Measurements from ENCODE around the gene FAHD1.

Gene FAHD1

DNA sequence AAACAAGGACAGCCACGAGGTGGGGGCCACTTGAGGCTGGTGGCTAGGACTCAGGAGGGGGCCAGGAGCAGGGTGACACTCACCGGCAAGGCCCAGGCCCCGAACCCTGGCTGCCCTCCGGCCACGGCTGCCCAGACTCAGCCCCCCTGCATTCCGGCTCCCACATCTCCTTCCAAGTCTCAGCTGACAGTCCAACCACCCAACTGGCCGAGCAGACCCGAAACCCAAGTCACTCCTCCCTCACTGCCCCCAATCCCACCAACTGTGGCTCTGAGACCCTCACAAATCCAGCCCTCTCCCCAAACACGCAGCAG is 9.8 kb upstream of the FAHD1 start:
- DNase-seq (ENCODE audit: low read depth), result no peak

DNA sequence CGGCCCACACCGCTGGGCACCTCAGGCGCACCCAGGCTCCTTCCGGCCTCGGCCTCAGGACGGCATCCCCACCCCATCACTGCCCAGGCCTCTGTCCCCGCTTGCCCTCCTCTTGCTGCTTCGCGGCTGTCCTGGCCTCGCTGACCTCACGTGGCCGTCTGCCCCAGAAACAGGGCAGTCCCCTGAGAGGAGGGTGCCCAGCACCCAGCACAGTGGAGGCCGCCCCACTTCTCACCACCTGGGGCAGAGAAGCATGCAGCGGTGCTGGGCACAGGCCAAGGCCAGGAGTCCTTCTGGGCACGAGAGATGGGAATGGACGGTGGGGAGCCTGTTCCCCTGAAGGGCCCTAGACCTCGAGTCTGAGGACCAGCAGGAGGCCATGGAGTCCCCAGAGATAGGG is 9.3 kb upstream of the FAHD1 start:
- DNase-seq (ENCODE audit: low read depth), result no peak

DNA sequence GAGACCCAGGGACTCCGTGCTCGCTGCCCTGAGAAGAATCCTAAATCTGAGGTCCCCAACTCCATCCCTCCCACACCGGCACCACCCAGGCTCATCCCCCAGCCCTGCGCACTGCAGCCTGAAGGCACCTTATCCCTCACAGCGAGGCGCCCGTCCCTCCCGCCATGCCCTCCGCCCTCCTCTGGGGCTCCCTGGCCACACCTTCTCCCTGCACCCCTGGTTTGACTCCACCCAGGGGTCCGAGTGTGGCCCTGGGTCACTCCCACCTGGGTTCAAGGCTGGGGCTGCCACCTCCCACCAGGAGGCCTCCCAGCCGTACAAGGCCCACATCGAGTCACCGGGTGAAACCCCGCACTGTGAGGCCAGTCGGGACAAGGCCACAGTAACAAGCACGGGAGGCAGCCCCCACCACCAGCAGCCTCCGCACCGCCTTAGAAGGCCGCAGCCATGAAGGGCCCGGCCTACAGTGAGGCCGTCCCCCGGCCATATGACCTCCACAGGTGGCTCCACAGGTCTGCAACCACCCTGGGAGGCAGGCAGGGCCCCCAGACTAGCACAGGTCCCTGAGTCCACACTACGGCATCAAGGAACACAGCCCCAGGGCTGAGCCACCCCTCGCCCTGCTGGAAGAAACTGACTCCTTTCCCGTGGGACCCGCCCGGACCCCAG is 8.7 kb upstream of the FAHD1 start:
- DNase-seq (ENCODE audit: low read depth), result no peak

DNA sequence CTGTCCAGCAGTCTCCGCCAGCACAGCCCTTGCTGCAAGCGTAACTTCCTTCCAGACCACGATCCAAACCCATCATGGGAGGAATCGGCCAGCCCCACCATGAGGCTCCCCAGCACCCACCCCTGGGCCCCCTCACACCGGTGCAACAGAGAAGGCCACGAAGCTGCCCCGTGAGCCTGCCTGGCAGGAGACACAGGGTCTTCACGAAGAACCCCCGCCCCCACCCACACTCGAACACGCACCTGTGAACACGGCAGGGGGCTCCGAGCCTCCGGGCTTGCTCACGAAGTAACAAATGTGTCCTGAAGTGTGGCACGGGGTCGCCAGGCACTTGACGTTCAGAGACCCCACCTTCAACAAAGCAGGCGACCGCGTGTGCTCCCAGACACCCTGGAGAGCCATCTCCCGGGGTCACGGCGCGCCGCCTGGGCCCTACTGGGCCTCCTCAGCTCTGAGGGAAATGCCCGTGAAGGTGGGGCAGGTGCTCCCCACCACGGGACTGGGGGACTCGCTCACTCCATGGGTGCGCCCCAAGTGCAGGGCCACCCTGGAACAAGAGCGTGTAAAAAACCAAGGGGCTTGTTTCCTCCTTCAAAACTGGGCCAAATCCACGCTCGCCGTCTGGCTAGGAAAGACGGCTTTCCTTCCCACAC is 8.0 kb upstream of the FAHD1 start:
- no peak for DNase-seq (ENCODE audit: low read depth)

DNA sequence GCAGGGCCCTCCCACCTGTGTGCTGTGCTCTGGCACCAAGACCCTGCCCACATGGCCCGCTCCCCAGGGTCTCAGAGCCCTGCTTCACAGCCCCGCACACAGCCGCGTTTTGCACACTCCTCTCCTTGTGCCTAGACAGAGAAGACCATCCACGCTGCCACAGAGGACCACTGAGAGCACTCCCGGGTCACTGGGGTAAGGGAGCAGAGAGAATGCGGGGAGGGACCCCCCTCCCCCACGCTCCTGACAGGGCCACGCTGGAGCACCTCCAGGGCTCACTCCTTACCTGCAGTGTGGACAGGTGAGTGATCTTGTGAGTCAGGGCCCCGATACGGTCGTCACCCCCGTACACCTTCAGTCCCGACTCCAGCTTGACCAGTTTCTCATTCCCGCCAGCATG is 7.4 kb upstream of the FAHD1 start:
- DNase-seq (ENCODE audit: low read depth), result no peak

DNA sequence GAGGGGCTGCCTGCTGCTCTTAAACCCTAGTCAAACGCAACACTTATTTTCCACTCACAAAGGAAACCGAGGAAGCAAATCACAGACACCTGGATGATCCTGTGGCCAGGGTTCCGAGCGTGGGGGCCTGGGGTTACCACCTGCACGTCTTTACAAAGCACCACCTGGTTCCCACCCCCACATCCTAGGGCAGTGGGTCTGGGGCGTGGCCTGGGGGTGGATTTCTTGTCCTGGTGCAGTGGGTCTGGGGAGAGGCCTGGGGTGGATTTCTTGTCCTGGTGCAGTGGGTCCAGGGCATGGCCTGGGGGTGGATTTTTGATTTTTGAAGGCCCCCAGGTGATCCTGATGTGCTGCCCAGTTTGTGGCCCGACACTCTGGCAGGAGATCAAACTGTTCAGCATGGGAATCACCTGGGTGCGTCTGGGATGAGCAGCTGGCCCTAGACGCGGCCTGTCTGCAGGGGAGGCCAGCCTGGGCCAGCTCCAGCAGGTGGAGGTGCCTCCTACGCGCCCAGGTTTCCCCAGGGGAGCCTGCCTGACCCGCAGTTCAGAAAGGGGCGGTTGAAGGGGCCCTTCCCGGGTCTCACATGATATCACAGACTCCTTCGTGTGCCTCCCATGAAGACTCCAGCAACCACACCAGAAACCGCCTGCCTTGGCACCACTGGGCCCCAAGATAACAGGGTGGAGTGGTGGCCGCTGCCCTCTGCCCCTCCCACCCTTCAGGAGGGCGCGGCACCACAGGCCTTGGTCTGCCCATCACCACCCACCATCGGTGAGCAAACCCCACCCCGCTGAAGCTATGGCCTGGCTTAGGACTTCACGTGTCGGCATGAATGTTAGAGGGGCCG is 6.7 kb upstream of the FAHD1 start:
- no peak for DNase-seq (ENCODE audit: low read depth)

DNA sequence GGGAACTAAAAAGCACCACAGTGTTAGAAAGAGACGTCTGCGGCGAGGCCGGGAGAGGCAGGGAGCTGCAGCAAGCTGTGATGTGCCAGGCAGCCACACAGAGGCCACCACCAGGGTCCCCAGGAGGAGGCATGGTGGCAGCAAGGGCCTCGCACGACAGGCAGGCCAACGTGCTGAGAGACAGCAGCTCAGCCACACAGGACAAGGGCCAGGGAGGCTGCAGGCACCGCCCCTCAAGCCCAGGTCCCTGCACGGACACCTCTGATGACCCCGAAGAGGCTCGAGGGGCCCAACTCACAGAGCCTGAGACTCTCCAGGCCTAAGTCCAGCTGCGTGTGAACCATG is 6.1 kb upstream of the FAHD1 start:
- DNase-seq (ENCODE audit: low read depth), result no peak

DNA sequence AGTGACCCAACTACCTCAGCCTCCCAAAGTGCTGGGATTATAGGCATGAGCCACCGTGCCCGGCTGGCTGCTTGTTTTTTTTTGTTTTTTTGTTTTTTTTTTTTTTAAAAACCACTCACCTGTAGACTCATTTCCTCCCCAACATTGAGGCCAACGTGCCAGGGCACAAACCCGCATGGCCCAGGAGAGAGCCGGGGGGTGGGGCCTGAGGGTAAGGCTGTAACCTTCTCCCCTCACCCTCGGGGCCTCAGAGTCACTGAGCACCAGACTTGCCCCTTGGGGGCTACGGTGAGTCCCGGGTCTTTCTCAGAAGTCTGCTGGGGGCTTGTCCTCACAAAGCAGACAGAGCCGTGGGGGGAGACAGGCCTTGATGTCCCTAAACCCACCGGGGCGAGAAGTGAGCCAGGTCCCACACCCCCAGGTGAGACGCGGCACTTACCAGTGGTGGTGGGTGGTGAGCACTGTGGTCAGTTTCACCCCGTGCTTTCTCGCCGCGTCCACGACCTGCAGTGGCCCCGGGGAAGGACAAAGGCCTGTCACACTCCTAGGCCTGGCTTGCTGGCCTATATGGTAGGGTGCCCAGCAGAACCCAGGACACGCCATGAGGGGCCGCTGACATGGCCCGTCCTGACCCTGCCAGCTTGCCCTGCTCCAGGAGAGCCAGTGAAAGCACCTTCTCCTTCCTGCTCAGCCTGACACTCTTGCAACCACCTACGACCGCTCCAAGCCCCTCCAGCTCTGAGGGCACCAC is 5.0 kb upstream of the FAHD1 start:
- no peak for DNase-seq (ENCODE audit: low read depth)

DNA sequence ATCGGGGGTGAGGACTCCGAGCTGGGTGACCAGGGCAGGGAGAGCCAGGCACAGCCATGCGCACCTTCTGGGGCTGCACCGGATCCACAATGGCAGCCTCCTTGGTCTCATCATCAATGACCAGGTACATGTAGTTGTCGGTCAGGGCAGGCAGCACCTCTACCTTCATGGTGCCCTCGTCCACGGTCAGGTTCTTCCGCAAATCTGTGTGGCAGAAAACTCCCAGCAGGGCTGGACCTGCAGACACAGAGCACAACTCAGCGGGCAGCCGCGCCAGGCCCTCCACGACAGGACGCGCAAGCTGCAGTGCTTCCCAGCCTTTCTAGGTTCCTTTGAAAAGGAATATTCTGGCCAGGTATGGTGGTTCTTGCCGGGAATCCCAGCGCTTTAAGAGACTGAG is 4.2 kb upstream of the FAHD1 start:
- no peak for DNase-seq (ENCODE audit: low read depth)

DNA sequence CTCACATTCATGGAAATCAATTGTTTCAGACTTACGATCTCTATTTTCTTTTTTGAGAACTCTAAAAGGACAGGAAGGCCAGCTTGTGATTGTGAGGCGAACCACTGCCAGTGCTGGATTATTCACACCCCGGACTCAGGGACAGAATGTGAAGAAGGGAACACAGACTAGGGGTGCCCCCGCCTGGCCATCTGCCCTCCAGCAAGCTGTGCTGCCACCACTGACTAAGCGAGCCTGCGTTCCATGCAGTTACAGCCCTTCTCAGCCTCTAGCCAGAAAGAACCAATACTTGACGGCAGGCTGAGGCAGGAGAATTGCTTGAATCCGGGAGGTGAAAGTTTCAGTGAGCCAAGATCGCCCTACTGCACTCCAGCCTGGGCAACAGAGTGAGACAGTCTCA is 3.2 kb upstream of the FAHD1 start:
- DNase-seq (ENCODE audit: low read depth), result no peak

DNA sequence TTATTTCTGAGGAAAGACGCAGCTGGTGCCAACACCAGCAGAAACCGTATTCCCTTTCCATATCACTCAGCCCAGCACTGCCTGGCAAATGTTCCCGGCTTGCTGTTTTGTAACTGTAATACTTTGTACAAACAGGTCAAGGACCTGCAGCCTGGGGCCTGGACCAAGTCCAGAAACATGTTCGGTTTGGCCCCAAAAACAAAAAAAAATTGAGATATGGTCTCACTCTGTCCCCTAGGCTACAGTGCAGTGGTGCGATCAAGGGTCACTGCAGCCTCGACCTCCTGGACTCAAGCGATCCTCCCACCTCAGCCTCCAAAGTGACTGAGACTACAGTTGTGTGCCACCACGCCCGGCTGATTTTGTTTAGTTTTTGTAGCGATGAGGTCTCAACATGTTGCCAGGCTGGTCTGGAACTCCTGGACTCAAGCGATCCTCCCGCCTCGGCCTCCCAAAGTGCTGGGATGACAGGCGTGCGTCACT is 1.6 kb upstream of the FAHD1 start:
- no peak for DNase-seq (ENCODE audit: low read depth)

DNA sequence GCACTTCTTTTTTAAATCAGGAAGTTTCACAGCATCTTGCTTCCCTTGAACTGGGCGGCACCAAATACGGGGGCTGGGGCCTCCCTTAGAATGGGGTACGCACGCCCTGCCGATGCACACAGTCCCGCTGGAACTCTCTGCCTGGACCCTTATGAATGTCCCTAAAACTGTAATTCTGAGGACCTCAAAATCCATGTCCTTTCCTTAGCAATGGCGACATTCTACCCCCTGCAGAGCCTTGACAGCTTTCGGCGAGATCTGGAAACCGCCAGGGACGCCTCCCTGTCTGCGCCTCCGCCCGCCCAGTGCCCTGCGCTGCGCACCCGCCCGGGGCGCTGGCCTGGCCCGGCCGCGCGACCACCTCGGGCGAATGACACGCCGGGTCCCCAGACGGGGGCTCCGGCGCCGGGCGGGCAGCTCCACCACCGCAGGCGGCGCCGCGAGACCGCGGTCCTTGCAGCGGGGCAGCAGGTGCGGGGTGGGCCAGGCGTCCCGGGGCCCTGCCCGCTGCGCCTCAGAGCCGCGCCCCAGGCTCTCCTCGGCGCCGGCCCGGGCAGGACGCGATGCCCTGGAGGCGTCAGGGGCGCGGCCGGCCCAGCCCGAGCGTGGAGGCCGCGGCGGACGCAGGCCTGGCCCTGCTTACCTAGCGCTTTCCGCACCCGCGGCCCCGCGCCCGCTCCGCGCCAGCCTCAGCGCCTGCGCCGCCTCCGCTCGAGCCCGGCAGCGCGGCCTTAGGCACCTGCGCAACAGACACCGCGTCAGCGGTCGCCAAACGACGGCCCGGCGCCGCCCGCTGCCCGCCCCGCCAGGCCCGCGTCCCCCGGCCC is 929 bp upstream of the FAHD1 start:
- DNase-seq (ENCODE audit: low read depth), result peak; percentile 41

DNA sequence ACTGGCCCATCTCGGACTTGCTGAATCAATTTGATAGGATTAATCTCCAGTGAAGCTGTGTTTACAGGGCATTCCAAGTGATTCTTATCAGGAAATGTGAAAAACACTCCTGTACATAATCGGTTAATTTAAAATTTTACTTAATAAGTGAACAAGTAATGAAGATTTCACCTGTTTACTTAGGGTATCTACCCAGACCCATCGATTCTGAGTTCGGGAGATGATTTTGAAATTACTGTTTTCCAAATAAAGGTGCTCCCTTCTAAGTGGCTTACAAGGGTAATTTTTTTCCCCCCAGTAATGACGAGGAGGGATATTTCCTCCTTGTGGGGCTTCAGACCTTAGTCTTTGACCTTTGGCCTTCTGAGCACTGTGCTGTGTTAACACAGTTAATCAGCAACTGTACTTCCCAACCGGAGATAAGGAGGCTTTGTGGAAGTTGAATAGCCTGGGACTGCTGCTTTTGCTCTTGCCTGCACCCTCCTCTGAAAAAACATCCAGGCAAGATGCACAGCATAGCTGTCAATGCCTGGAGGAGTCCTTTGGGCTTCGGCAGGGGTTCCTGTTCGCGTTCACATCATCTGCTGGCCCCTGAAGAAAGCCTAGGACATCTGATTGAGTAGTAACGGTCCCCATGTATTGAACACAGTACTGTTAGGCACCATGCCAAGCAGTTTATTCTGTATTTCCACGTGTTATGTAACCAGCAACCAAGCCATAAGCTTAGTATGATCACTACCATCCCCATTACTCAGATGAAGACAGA is 1.8 kb downstream of the FAHD1 start:
- no peak for DNase-seq (ENCODE audit: low read depth)

DNA sequence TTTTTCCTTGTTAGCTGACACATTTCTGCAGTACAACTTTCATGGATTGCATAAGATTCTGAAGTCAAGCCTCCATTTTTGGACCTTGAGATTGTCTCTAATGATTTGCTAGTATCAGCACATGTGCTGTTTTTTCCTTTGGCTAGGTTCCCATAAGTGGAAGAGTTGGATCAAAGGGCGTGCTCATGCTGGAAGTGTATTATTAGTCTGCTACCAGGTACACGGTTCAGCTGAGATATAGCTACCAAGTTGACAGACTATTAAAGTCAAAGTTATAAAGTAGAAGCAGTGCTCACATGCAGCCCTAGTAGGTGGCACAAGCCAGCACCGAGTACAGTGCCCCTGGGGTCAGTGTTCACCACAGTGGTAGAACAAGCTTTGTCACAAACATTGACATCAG is 3.2 kb downstream of the FAHD1 start:
- no peak for DNase-seq (ENCODE audit: low read depth)

DNA sequence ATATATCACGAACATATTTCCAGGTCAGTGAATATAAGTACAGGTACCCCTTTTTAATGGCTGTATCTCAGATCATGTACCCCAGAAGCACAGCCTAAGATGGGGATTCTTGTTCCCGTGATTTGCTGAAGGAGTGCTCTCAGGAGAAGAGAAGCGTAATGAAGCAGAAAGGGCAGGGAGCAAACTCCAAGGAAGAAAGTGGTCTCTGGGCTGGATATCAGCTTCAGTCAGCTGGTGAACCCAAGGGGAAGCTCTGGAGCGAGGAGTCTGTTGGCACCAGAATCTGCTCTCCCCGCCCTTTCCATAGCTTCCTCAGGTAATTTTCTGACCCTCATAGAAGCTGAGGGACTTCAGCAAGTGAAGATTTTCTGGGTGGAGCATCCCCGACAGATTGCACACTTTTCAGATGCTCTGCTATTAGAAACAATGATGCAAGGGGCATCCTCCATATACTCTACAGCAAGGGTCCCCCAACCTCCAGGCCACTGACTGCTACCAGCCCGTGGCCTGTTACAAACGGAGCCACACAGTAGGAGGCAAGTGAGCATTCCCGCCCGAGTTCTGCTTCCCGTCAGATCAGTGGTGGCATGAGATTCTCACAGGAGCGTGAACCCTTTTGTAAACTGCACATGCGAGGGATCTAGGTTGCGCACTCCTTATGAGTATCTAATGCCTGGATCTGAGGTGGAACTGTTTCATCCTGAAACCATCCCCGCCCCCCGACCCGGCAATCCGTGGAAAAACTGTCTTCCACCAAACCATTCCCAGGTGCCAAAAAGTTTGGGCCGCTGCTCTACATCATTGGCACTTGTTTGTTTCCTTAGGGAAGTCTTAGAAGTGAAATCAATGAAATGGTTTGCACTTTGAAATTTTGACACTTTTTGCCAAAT is 4.4 kb downstream of the FAHD1 start:
- DNase-seq (ENCODE audit: low read depth), result no peak

DNA sequence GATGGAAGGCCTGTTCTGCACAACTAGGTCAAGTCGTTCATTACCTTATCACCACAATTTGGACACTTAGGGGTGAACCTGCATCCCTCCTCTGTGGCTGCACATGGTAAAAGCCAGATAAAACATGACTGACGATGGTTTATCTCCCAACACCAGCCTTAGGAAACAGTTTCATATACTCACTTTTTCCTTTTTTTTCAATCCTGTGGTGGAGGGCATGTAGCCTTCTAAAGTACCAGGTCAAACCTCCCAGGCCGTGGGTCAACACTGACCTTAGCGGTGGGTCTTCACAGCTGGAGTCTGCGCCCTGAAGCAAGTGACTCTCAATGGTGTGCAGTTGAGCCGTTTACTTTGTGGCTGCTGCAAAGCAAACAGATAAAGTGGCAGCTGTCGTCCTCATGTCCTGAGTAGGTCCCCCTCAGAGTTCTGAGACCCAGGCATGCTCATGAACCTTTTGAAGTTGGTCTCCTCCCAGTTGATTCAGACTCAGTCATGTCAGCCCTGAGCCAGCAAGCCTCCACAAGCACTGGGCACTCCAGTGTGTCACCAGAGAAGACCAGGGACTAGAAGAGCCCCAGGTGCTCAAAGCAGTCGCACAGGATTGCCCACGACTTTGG is 5.9 kb downstream of the FAHD1 start:
- DNase-seq (ENCODE audit: low read depth), result no peak

DNA sequence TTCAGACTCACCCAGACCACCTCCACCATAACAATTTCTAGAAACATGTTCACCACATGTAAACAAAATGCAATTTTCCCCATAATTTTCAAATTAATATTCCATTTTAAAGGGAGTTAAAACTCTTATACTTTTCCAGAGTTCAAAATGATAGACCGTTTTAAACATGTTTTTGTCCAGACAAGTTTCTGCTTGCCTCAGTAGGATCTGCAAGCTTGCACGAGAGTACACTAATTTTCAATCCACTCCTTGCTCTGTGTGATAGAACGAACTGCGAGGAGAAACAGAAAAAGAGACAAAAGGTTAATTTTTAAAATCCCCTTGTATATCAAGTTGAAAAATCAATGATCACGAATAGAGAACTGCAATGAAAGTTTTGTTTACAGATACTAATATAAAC is 7.1 kb downstream of the FAHD1 start:
- DNase-seq (ENCODE audit: low read depth), result no peak

DNA sequence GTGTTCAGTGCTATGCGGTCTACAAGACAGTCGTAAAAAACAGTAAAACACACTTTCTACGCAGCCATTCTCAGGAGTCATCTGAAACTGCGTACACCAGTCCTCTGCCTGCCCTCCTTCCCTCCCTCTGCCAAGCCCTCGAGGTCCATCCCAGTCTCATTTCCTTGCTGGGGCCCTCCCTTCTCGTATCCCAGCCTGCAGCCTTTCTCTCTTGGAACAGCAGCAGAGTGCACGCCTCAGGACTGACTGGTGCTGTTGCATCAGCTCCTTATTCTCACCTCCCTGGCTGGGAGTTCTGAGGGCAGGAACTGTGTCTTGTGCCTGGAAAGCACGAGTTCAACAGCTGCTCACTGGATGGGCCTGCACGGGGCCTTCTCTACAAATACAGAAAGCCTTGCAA is 12.5 kb downstream of the FAHD1 start:
- DNase-seq (ENCODE audit: low read depth), result no peak

DNA sequence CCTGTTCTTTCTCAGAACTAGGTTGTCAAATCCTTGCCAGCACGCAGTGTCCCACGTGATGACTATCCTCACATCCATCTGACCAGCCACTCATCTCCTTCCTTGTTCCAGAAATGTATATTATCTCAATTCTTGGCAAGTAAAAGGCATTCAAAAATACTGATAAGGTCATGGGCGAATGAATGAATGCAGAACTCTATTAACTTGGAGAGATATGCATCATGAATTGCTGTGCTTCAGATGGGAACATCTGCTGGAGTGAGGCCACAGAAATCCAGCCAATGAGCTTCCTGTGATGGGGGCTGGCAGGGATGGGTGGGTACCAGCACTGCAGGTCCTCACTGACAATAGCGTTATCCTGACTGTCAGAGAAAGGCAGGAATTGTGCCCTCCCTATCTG is 19.0 kb downstream of the FAHD1 start:
- DNase-seq (ENCODE audit: low read depth), result no peak

DNA sequence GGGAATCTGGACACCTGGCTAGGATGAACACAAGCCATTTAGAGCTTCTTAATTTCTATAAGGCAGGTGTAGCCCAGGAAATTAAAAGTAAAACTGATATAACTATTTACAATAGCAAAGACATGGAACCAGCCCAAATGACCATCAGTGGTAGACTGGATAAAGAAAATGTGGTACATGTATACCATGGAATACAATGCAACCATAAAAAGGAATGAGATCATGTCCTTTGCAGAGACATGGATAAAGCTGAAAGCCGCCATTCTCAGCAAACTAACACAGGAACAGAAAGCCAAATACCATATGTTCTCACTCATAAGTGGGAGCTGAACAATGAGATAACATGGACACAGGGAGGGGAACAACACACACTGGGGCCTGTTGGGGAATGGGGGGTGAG is 19.4 kb downstream of the FAHD1 start:
- DNase-seq (ENCODE audit: low read depth), result no peak

Measured in stimulated activated CD8-positive, alpha-beta memory T cell treated with anti-CD3 and anti-CD28 coated beads, Interleukin-12 subunit alpha, Interleukin-12 subunit beta, amount 100 ng/mL, for 1 hour (primary cell).